HCT116 (cell line): ENCODE data around the gene KRT28.
A peak's percentile ranks its signal among the peaks of the same experiment; 100 is the strongest.

ENCODE experiments used
- CBX3 ChIP-seq: IDR thresholded peaks from 2 replicates; pipeline ENCODE4 v1.6.1; 2012; ENCODE audit warnings: low read depth
- CTCF ChIP-seq, 3 experiments: fragments of 200-600 bp in 1 of 3; sonication (generic) in 1 of 3; IDR thresholded peaks in 2 of 3; conservative IDR thresholded peaks in 1 of 3; 2 replicates each; pipeline ENCODE4 v1.5.1; 2012 to 2017; ENCODE audit warnings: low read depth in 2 of 3, low read length in 2 of 3, antibody characterized with exemption in 1 of 3, borderline replicate concordance in 1 of 3, control low read depth in 1 of 3, mild to moderate bottlenecking in 1 of 3, mixed read lengths in 1 of 3, mixed run types in 1 of 3, moderate library complexity in 1 of 3; ENCODE audit not compliant: insufficient read depth in 1 of 3
- EZH2 ChIP-seq: fragments of 200-600 bp; sonication (generic); IDR thresholded peaks from 2 replicates; pipeline ENCODE4 v1.6.1; 2017; ENCODE audit warnings: antibody characterized with exemption, mixed run types
- EZH2phosphoT487 ChIP-seq: fragments of 200-600 bp; IDR thresholded peaks from 2 replicates; pipeline ENCODE4 v1.6.1; 2018; ENCODE audit warnings: antibody characterized with exemption, borderline replicate concordance
- MAX ChIP-seq: IDR thresholded peaks from 2 replicates; pipeline ENCODE4 v1.6.1; 2012
- POLR2A ChIP-seq: IDR thresholded peaks from 2 replicates; pipeline ENCODE4 v1.7.0; 2011; ENCODE audit warnings: borderline replicate concordance; ENCODE audit not compliant: insufficient read depth, insufficient read length; ENCODE audit errors: extremely low read depth
- POLR2AphosphoS5 ChIP-seq: IDR thresholded peaks from 2 replicates; pipeline ENCODE4 v1.6.1; 2011; ENCODE audit warnings: mild to moderate bottlenecking, low read depth, low read length, moderate library complexity
- REST ChIP-seq: IDR thresholded peaks from 2 replicates; pipeline ENCODE4 v1.6.1; 2012; ENCODE audit warnings: low read depth
- SIN3A ChIP-seq: IDR thresholded peaks from 2 replicates; pipeline ENCODE4 v1.6.1; 2012; ENCODE audit warnings: low read depth
- SP1 ChIP-seq: IDR thresholded peaks from 2 replicates; pipeline ENCODE4 v1.6.1; 2012; ENCODE audit warnings: low read depth
- YY1 ChIP-seq: IDR thresholded peaks from 2 replicates; pipeline ENCODE4 v1.6.1; 2011; ENCODE audit warnings: low read length, low read depth, moderate library complexity, mild to moderate bottlenecking; ENCODE audit not compliant: insufficient replicate concordance; ENCODE audit errors: extremely low read depth
- ZBTB33 ChIP-seq: IDR thresholded peaks from 2 replicates; pipeline ENCODE4 v1.6.1; 2011; ENCODE audit warnings: mild to moderate bottlenecking, low read length, moderate library complexity; ENCODE audit not compliant: insufficient replicate concordance; ENCODE audit errors: extremely low read depth
- ZFX ChIP-seq: fragments of 450-650 bp; IDR thresholded peaks from 2 replicates; pipeline ENCODE4 v1.6.1; 2017
- ZNF274 ChIP-seq: fragments of 200-500 bp; sonication (Bioruptor generic); IDR thresholded peaks from 2 replicates; pipeline ENCODE4 v1.6.1; 2014; ENCODE audit warnings: mild to moderate bottlenecking, low read depth, low read length, inconsistent platforms

GRCh38 chr17:40791787-40792436 lies 7.8 kb downstream of the KRT28 start:
- TF ChIP-seq CTCF (IDR thresholded peaks at IDR 0.05 in 2 of 3, conservative IDR thresholded peaks at IDR 0.05 in 1 of 3; ENCODE audit: borderline replicate concordance in 1 of 3, insufficient read depth in 1 of 3, low read depth in 2 of 3, low read length in 2 of 3): peak; percentile 66 to 86 (median 75)
- no peak for TF ChIP-seq YY1
- no peak for TF ChIP-seq MAX
- no peak for TF ChIP-seq ZBTB33
- TF ChIP-seq EZH2: no peak
- no peak for TF ChIP-seq SP1
- no peak for TF ChIP-seq POLR2A
- TF ChIP-seq SIN3A: no peak
- TF ChIP-seq REST: no peak
- TF ChIP-seq ZFX: no peak
- no peak for TF ChIP-seq EZH2phosphoT487
- TF ChIP-seq POLR2AphosphoS5: no peak
- TF ChIP-seq CBX3: no peak
- TF ChIP-seq ZNF274: no peak
